SU-DHL-6 (cell line): Measurements from ENCODE around the gene ARHGAP8.
"Not testable (repeated sequence)": the region's sequence is repeated elsewhere in the genome, so short reads cannot be mapped to it uniquely, and the experiment has no call there.

ENCODE experiments used
- CTCF ChIP-seq: fragments of 200-600 bp; sonication (generic); IDR thresholded peaks from one replicate; pipeline ENCODE4 v1.5.1; 2017; ENCODE audit warnings: antibody characterized with exemption, mild to moderate bottlenecking, low read length, moderate library complexity; ENCODE audit not compliant: insufficient read depth, poor library complexity, severe bottlenecking
- EZH2phosphoT487 ChIP-seq: fragments of 200-600 bp; sonication (generic), shearing (Covaris generic); conservative IDR thresholded peaks from 2 replicates; pipeline ENCODE4 v1.6.1; 2018; ENCODE audit warnings: mild to moderate bottlenecking, antibody characterized with exemption, low read length, moderate library complexity, mixed read lengths

- not testable (repeated sequence) for TF ChIP-seq CTCF, EZH2phosphoT487
Measured at GRCh38 chr22:44799946-44800634, 47.7 kb downstream of the ARHGAP8 start.
